Middle frontal gyrus (tissue), 1 donor: ENCODE results near the gene BCORL1.
A peak's percentile ranks its signal among the peaks of the same experiment; 100 is the strongest.

ENCODE experiments used
- DNase-seq: peaks from one replicate; pipeline ENCODE4 v3.0.0-alpha.2; 2015; ENCODE audit warnings: low spot score; ENCODE audit errors: extremely low spot score

Gene BCORL1, protein sequence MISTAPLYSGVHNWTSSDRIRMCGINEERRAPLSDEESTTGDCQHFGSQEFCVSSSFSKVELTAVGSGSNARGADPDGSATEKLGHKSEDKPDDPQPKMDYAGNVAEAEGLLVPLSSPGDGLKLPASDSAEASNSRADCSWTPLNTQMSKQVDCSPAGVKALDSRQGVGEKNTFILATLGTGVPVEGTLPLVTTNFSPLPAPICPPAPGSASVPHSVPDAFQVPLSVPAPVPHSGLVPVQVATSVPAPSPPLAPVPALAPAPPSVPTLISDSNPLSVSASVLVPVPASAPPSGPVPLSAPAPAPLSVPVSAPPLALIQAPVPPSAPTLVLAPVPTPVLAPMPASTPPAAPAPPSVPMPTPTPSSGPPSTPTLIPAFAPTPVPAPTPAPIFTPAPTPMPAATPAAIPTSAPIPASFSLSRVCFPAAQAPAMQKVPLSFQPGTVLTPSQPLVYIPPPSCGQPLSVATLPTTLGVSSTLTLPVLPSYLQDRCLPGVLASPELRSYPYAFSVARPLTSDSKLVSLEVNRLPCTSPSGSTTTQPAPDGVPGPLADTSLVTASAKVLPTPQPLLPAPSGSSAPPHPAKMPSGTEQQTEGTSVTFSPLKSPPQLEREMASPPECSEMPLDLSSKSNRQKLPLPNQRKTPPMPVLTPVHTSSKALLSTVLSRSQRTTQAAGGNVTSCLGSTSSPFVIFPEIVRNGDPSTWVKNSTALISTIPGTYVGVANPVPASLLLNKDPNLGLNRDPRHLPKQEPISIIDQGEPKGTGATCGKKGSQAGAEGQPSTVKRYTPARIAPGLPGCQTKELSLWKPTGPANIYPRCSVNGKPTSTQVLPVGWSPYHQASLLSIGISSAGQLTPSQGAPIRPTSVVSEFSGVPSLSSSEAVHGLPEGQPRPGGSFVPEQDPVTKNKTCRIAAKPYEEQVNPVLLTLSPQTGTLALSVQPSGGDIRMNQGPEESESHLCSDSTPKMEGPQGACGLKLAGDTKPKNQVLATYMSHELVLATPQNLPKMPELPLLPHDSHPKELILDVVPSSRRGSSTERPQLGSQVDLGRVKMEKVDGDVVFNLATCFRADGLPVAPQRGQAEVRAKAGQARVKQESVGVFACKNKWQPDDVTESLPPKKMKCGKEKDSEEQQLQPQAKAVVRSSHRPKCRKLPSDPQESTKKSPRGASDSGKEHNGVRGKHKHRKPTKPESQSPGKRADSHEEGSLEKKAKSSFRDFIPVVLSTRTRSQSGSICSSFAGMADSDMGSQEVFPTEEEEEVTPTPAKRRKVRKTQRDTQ (N-terminal part only)

DNA sequence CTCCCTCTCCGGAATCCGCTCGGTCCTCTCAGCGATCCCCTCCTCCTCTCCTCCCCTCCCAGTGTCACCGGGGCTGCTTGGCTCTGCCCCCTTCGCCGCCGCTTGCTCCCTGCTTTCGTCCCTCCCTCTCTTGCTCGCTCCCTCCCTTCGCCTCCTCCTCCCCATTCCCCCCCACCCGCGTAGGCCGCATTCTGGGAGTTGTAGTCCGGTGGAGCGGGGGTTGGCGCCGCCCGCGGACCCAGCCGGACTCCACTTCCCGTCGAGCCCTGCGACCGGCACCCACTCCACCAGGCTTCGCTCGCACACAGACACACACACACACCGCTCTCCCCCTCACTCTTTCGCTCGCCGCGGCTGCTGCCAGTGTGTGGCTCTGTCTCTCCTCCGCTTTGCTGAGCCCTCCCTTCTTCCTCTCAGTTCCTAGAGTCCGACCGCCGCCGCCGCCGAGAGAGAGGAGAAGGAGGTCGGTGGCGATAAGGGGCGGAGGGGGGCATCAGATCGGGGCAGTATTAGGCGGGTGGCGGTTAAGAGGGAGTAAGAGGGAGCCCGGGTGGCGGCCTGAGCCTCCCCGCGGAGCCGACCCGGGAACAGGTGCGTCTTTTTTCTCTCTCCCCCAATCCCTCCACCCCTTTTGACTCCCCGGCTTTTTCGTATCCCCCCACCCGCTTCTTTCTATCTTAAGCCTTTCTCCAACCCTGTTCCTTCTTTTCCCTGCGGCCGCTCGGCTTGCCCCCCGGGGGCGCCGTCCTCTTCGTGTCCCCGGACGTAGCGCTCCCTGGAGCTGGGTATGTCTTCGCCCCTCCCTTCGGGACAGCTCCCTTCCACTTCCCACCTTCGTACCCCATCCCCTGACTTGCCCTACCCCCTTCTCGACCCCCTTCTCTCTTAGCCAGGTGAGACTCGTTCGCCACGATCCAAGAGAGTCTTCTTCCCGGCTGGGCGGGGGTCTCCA is at the start of gene BCORL1:
Gene BCORL1 (plus strand): TSS at position 336 of the 952 bp plus-strand sequence. CDS start 22,597 bp downstream, outside the sequence.
- DNase-seq: peak; percentile 72

DNA sequence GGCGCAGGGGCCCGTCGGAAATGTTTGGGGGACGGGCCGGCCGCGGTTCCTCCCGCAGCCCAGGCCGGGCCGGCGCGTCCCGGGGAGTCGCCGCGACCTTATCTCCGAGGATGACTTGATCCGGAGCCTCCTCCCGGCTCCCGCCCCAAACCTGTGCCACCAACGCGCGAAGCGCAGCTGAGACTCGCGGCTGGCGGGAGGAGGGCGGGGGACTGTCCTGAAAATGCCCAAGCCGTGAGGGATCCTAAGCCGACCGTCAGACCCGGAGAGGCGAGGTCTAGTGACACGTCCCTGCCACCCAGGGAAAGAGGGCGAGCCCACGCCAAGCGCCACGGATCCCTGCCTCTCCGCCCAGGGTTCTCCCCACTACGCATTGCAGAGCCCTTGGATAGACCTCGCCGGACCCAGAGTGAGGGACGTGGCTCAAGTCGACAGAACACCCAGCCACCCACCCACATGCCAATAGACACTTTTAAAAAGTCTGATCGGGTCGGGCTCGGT is 49.6 kb upstream of the BCORL1 start:
- no peak for DNase-seq

DNA sequence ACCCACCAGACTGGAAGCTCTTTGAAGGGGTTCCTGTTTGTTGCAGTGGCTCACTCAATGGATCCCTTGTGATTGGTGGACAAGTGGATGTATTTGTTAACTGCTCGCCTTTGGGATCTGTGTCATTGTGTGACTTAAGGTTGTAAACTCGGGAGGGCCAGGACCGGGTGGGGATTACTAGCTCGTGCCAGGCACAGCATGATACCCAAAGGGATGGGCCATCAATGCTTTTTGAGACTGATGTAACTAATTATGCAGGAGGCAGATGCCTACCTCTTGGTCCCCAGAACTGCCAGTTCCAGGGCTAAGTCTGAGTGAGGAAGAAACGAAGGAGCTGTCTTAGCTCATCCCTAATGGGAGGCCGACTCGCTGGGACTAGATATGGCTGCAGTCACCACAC is 48.7 kb upstream of the BCORL1 start:
- no peak for DNase-seq

DNA sequence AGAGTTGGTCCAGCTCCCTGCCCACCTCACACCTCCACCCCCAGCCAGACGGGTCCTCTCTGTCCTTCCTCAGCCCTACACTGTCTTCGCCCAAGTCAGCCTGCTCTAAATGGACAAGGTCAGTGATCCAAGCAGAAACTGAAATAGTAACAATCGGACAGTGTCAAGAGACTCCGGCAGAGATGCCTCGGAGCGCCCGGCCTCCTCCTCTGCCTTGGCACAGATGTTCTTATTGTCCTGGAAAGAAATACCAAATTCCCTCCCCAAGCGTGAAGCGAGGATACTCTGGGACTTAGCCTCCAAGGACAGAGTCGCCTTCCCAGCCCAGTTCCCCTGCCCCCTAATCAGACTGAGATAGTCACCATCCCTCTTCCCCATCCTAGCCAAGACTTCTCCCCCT is 48.0 kb upstream of the BCORL1 start:
- DNase-seq: no peak

DNA sequence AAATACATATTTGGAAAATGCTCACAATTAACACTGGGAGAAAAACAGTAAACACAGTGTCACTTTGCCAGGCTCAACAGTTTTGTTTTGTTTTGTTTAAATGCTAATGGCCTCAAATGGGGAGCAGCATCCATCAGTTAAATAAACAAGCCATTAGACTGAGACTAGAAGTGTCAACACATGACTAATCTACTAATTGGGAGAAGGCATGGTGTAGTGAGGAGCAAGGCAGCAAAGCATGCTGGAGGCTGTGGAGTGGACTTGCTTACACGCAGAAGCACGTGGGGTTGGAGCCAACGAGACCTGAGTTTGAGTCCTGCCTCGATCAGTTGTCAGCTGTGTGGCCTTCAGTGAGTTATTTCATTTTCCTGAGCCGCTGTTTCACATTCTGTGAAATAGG is 47.5 kb upstream of the BCORL1 start:
- DNase-seq: no peak

DNA sequence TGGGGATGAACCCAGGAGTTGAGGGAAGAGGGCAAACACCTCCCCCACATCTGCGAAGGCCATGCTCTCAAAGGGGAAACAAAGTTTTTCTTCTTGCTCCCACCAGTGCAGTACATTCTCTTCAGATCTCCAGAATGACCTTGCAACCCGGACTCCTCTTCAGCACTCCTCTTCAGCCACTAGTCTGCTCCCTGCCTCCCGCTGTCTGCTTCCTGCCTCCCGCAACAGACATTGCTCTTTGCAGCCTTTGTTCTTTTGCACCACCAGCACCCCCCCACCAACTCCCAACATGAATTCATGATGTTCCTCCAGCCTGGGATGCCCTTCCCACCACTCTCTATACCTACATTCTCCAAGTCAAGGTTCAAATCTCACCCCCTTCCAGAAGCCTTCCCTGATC is 44.4 kb upstream of the BCORL1 start:
- DNase-seq: no peak

DNA sequence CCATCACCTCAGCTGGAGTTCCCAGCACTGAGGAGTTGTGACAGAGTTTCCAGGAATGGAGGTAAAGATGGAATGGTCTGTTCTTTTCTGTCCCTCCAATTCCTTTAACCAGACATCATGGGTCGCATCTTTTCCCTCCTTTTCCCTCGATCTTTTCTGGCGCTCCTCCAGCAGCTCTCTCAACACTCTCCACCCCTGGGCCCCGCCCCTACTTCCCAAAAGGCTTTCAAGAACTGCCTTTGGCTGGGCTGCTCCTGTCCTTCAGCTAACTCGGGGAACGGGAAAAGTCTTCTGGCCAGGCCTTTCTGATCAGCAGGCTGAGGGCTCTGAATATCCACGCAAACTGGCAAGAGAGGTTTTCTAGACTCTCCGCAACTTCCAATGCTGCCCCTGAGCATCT is 42.4 kb upstream of the BCORL1 start:
- no peak for DNase-seq

DNA sequence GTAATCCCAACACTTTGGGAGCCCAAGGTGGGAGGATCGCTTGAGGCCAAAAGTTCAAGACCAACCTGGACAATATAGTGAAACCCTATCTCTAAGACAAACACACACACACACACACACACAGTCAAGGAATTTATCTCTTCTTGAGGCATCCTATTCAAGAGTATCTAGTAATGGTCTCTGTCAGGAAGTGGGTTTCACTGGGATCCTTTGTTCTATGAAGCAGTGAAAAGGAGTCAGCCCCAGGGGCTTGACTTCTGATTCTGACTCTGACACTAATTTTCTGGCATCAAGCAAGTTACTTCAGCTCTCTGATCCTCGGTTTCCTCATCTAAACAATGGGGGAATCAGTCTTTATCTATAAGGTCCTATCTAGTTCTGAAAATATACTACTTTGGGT is 41.7 kb upstream of the BCORL1 start:
- DNase-seq: no peak

DNA sequence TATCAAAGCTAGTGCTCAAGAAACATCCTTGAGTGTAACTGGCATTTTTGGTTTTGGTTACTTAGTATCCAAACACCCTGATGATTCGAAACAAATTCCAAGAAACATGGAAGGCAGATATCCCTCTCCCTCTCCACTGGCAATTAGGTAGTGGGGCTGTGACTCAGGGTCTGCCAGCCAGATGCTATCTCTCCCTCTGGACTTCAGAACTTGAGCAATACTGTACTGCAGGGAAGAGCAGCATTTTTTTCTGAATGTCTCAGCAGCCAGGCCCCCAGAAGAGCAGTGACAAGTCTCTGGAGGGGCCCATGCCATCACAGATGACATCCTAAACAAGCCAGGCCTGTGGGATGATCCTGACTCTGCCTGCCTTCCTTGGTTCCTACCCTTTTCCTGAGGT is 37.3 kb upstream of the BCORL1 start:
- DNase-seq: no peak

DNA sequence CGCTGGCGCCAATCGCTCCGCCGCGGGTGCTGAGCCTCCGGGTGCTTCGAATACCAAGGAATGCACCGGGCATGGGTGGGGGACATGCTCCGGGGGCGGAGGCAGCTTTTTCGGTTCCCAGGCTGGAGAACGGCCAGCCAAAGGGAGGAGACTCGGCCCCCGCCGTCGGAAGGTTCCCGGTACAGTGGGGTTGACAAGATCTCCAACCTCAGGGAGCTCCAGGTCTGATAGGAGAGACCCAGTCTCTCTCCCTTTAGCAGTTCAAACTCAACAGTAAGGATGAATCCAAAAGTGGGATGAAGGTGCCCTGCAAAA is 29.1 kb upstream of the BCORL1 start:
- no peak for DNase-seq

DNA sequence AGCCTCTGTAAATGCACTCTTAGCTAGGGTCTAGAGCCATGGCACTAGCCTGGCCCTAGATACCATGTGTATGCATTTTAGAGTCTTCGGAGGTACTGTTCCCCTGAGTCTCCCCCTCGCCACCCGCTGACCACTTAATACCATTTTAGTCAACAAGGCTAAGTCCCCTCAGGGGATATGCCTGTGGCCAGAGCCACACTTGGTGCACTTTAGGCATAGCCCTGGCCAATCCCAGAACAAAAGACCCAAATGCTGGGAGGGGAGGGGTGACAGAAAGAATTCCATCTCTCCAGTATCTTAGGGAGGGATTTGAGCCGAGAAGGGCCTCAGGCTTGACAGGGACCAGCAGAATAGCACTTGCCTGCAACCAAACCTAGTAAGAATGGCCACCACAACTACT is 28.6 kb upstream of the BCORL1 start:
- no peak for DNase-seq

DNA sequence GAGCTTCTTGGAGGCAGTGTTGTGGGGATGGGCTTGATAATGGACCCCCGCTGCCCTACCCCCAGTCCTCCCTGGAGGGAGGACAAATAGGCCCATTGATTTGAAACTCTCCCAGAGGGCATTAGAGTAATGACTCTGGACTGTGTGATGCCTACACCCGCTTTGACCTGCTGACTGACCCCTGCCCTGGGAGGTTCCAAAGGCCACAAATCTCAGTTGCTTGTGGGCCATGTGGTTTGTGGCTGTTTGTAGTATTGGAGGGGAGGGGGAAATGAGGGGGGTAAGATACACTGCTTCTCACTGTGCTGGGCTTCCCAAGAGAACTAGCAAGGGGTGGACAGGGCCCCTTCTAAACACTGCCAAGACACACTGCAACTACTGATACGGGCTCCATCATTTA is 27.6 kb upstream of the BCORL1 start:
- DNase-seq: no peak

DNA sequence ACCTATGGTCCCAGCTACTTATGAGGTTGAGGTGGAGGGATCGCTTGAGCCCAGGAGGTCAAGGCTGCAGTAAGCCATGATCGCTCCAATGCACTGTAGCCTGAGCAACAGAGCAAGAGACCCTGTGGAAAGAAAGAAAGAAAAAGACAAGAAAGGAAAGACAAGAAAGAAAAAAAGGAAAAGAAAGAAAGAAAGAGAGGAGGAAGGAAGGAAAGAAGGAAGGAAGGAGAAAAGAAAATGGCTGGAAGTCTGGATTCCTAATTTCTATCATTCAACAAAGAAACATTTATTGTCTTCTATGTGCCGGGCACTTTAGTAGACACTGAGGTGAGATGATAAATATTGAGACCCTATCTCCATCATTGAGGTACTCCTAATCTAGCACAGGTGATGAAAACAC is 26.8 kb upstream of the BCORL1 start:
- DNase-seq: no peak

DNA sequence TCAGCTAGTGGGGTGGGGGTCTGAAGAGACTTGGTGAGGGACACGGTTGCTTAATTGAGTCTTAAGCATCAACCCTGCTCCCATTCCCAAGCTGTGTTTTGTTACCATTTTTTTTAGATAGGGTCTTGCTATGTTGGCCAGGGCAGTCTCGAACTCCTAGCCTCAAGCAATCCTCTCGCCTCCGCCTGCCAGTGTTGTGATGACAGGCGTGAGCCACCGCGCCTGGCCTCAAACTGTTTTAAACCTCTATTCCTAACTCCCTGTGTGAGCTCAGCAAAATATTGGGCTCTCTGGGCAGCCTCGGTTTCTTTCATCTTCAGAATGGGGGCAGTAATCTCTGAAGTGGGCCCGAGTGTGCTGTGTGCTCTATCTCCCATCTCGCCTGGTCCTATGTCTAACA is 26.3 kb upstream of the BCORL1 start:
- no peak for DNase-seq

DNA sequence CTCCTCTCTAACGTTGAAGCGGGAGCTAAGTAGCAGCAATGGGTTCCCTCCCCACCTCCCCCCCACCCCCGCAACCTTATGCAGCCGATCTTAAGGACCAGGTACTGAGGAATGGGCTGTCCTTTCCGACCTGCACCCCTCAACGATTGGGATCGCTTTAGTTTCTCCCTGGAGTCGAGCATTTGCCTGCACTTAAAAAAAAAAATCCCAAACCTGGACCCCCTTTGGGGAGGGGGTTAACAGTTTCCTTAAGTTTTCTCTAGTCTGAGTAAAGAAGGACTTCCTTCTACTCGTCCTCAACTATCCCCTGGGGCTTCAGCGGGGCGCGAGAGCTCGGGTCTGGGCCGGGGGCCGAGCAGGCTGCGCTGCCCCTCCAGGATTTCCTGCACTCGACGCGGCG is 25.7 kb upstream of the BCORL1 start:
- no peak for DNase-seq

DNA sequence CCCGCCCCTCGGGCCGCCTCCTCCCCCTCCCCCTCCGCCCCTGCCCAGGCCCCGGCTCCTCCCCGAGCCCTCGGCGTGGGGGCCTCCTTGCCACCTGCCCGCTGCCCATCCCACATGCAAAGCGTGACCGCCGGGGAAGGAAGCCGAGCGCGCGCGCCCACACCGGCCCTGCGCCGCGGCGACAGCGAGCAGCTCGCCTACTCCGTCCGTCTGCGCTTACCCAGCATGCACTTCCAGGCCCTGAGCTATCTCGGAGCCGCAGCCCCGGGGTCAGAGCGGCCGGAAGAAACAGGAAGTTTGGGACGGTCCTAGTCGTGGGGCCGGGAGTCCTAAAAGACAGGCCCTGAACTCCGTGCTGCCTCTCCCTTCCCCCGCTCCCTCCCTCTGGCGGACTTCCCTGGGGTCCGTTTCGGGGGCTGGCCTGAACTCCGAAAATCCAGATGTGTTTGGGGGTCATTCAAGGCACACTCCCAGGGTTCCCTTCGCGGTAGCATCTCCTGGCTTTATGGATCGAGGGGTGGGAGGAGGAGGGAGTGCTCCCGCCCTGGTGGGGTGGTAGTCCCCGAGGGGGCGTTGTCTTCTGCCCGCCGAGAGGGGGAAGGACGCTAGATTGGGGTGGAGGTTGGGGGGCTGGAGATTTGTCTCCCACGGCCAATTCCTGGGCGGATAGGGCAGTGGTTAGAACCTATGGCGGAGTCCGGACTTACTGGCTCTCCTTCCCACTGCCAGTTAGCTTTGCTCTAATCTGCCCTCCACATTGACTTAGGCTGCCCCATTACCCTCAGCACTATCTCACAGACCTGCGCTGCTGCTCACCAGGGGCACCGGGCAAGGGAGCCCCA is 25.0 kb upstream of the BCORL1 start:
- DNase-seq: no peak

DNA sequence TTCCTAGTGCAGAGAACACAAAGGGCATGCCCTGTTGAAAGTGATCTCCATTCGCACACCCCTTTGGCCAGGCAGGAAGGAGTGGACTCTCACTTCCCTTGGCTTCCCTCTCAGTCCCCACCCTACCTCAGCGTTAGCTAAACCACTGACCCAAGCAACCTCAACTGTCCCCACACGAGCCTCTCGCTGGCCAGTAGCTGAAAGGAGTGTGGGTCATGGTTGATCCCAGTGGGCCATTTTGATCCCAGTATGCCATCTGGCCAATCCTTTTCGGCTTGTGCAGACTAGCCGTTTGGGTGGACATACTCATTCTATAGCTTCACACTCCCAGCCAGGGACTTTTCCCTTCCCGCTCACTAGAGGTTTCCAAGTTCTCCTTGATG is 24.4 kb upstream of the BCORL1 start:
- DNase-seq: no peak

DNA sequence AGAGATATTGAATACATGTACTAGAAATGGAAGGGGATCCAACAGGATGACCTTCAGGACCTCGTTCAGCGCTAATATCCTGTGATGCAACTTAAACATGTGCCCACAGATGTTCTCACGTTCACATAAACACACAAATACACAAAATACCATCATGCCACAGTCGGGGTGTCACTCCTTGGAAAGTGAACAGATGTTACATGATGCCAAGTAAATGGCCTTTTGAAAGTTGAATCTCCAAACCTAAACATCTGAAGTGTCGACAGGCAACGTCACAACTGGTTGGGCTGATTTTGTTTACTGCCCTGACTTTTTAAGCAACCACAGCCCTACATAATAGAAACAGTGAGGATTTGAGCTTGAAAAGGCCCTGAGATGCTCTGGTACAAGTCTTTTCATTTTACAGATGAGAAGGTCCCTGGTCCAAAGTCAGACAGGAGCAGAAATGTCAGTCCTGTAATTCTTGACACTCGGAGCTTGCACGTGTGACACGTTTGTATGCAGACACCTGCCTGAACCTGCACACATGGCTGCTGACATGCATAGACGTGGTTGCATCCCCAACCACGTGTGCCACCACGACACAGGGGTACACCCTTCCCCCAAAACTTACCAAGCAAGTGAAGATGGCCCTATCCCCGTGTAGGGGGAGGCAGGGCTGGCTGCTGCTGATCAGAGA is 23.5 kb upstream of the BCORL1 start:
- DNase-seq: no peak

DNA sequence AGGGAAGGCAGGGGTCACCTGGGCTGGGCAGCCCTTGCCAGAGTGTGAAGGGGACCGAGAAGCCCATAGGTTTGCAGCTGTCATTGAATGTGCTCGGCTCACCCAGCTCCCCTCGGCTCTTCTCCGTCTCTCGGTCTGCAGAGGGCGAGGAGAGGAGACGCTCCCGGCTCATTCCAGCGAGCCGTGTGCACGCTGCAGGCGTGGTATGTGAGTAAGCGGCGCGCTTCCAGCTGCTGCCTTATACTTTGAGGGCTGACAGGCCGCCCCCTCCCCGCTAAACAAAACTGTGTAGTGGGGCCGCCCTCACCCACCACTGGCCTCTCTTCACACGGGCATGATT is 23.0 kb upstream of the BCORL1 start:
- DNase-seq: no peak
